Epithelial cell of proximal tubule (primary cell): ENCODE data around the gene GGA2. TPM values are rescaled to one million over a fixed set of nuclear protein-coding genes. Genes with fewer than 3 reads are reported as not detected.
A peak's percentile ranks its signal among the peaks of the same experiment; 100 is the strongest.

Source experiments
- DNase-seq: peaks from one replicate; pipeline ENCODE4 v3.0.0-alpha.2; 2011; ENCODE audit warnings: low read depth
- H3K4me3 ChIP-seq: 2 replicates; pipeline ENCODE4 v1.5.1; 2011; ENCODE audit warnings: low read depth, mild to moderate bottlenecking, low read length
- CTCF ChIP-seq: conservative IDR thresholded peaks from 2 replicates; pipeline ENCODE4 v1.5.1; 2012; ENCODE audit warnings: low read depth, mild to moderate bottlenecking, low read length
- total RNA-seq: library from RNA; depleted of rRNA; stranded (reverse); fragments of >200 nt; gene quantifications from 2 replicates; pipeline ENCODE4 v1.2.3, GENCODE V29; 2015

Gene GGA2
- total RNA-seq, 1 donor from 2014 or later: 30.8 TPM

DNA sequence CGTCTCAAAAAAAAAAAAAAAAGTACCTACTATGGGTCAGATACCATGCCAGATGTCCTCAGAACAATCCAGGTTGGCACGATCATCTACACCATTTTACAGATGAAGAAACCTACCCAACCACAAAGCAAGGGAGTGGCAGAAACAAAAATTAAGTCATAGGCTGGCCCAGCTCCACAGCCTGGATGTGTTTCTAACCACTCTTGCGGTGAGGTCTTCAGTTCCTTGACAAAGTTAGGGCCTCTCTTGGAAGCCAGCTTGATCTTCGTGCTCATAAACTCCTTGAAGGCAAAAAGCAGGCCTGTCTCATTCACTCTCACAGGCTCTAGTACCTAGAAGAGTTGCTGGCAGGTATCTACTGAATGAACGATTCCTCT lies 6.2 kb downstream of the GGA2 start:
- TF ChIP-seq CTCF: no peak
- no peak overlapping the region for H3K4me3 ChIP-seq
- peak; percentile 36 for DNase-seq

GRCh38 chr16:23502466-23502865 lies 7.8 kb downstream of the GGA2 start:
- no peak for DNase-seq
- H3K4me3 ChIP-seq: no peak overlapping the region
- TF ChIP-seq CTCF: no peak

DNA sequence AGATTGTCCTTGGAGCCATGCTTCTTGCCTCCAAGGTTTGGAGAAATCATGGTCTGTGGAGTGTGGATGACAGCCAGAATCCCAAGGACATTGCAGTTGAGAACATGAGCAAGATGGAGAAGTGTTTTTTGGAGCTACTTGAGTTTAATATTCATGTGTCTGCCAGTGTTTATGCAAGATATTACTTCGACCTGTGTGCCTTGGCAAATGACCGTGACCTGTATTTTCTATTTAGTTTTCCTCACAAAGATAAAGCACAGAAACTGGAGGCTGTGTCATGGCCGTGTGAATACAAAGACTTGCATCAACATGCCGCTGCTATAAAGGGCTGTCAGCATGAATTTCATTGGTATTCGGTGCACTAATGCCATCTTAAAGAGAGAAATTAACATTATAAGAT lies 9.0 kb downstream of the GGA2 start:
- no peak overlapping the region for H3K4me3 ChIP-seq
- TF ChIP-seq CTCF: no peak
- DNase-seq: no peak

DNA sequence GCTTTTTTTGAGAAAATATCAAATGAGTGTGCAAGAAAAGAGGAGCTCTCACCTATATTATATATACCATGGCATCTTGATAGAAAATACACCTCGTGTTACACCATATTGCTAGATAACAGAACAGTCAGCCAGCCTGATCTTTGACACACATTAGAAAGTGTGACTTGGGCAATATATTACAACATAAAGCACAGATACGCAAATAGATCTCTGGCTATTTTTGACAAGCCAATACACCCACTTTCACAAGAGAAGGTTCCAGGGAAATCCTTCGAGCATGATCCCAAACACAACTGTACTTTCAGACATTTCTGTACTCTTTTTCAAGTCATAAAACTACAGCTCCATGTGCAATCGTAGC lies 9.4 kb downstream of the GGA2 start:
- no peak for TF ChIP-seq CTCF
- no peak for DNase-seq
- no peak overlapping the region for H3K4me3 ChIP-seq

DNA sequence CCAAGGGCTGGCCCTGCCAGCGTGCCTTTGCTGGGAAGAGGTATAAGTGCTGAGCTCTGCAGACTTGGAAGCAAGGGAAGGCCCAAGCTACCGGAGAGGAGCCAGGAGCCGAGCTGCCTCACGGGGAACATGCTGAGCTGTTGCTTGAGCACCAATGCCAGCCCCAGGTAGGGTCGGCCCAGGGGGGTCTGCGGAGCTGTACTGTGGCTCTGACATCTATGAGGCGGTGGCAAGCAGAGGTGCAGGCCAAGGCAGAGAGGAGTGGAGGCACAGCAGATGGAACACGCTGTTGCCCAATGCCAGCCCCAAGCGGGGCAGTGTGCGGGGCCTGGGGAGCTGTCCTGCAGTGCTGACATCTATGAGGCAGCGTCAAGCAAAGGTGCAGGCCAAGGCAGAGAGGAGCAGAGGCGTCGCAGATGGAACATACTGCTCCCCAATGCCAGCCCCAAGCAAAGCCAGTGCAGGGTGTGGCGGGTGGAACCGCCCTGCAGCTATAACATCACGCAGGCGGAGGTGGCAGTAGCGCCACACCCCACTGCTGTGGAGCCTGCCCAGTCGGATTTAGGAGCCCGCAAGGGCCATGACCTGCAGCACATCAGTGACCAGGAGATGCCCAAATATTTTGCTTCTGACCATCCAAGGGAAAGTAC lies 10.0 kb downstream of the GGA2 start:
- TF ChIP-seq CTCF: no peak
- no peak overlapping the region for H3K4me3 ChIP-seq
- no peak for DNase-seq

DNA sequence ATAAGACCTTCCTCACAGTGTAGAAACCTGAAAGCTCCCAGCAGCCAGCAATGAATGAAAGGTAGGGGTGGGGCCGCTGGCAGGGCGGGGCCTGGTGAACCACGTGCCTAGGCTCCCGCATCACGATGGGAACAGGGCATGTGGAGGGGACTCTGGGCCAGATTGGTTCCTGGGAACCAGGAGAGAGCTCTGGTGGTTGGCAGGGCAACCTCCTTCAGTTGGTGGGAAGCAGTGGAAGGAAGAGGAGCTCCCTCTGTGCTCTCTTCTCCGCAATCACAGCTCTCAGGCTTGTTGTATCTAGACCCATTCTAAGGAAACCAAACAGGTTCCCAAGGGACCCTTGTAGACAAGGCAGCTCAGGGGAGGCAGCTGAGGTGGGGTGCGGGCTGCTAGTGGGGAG lies 10.5 kb downstream of the GGA2 start:
- H3K4me3 ChIP-seq: no peak overlapping the region
- DNase-seq: no peak
- no peak for TF ChIP-seq CTCF

GRCh38 chr16:23498863-23499262 lies 11.4 kb downstream of the GGA2 start:
- TF ChIP-seq CTCF: no peak
- no peak for DNase-seq

More at GRCh38 chr16:23498863-23499262, 11.4 kb downstream of the GGA2 start:
- H3K4me3 ChIP-seq: no peak overlapping the region
